GM19193 (cell line): ENCODE results near the gene RABGAP1L.

Experiments used
- POLR2A ChIP-seq: IDR thresholded peaks from 4 replicates; pipeline ENCODE4 v1.6.1; 2011; ENCODE audit not compliant: insufficient read depth, insufficient read length; ENCODE audit errors: extremely low read depth

The RABGAP1L gene

DNA sequence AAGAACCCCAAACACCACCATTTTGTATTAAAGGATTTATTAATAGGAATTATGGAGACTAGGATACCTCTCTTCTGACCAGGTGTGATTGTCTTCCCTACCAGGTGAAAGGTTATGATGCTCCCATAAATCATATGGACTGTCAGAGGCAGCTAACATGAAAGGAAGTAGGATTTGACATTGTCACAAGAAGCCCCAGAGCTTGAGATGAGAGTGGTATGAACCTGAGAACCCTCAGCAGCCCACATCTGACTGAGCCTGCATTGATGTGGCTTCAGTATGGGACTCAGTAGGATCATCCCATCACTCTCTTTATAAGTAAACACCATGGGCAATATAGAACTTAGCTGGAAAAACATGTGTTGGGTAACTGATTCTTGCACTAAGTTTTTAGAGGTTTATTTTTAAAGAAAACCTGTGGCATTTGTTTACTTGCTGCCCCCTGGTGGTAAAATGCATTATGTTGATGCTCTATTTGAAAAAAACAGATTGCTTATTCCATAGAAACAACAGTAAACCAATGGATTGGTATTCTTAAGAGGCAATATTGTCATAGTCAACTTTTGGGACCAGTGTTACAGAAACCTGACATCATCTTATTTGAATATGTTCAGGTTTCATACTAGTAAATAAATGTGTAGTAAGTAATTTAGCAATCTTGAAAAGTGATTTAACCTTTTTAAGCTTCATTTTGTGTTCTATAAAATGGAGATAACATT is 823.8 kb downstream of the RABGAP1L start:
- TF ChIP-seq POLR2A, result no peak

DNA sequence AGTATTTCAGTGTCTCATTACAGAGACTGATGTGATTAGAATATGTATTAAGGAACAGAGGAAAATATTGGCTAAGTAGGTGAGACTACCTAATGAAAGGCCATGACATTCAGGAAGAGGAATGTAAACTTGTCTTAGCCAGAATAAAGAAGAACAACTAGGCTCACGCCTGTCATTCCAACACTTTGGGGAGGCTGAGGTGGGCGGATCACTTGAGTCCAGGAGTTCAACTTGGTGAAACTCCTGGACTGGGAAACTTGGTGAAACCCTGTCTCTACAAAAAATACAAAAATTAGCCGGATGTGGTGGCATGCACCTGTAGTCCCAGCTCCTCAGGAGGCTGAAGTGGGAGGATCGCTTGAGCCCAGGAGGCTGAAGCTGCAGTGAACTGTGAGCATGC is 825.6 kb downstream of the RABGAP1L start:
- no peak for TF ChIP-seq POLR2A

DNA sequence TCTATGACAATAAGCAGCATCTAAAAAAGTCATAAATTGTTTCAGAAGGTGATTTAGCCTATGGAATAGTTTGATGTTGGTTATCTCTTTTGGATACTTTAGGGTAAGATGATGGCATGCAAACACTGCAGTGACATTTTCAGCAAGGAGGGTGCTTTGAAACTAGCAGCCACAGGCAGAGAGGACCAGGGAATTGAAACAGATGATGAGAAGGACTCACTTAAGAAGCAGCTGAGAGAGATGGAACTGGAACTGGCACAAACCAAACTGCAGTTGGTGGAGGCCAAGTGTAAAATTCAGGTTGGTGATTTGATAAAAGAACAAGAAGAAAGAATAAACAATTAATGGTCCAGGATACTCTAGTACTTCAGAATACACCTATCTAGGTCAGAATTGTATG is 829.2 kb downstream of the RABGAP1L start:
- no peak for TF ChIP-seq POLR2A

DNA sequence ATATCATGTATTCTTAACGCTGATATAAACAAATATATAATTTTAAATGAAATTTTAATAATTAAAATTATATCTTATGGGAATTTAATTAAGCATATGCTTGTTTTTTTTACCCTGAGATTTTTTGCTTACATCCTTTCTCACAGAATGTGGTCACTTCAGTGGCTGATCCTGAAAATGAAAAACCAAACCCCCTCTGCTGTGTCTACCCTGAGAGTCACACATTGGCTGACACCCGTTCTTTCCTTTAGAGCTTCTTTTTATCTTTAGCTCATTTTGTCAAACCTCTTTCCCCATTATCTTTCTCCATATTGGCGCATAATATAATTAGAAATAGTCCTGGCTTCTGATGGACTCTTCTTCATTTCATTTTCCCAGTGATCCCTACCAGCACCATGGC is 829.7 kb downstream of the RABGAP1L start:
- no peak for TF ChIP-seq POLR2A

- TF ChIP-seq POLR2A, result no peak
Observed at GRCh38 chr1:174989536-174990220, 830.4 kb downstream of the RABGAP1L start.

DNA sequence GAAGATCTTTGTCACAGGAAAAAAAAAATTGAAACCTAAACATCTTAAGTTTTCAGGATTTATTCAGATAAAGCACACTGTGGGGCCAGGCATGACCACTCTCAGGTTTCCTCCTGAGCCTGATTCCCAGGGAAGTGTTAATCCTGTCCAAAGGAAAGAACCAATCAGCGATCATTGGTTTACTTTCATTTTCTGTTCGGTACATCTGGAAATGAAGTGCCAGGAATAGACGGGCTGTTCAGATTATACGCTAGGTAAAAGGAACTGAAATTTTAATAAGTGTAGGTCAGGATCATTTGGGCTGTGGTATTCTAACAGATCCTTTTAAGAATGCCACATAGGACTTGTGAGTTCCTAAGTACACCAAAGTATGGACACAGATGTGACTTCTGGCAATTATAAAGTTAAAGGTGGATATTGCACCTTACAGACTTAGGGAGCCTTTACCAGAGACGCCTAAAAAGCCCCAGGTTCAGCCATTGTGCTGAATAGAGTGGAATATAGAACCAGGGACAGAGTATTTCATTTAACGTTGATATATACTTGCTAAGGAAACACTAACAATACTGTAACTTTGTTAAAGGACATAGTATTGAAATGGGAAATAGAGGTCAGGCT is 831.2 kb downstream of the RABGAP1L start:
- no peak for TF ChIP-seq POLR2A

DNA sequence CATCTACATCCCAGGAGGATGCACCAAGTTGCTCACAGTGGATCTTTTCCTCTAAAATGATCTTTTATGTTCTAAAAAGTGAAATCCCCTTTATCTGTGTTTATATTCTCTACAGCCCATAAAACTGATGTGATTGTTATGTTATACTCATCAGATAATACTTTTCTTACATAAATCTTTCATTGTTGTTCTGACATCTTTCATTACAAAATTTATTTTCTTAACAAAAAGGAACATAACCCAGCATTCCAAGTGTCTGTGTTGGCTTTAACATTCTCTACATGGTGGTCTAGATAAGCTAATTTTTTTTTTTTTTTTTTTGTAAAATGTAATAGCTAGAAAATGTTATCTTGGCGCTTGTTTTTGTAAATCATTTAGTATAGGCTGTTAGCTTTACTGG is 832.2 kb downstream of the RABGAP1L start:
- no peak for TF ChIP-seq POLR2A

DNA sequence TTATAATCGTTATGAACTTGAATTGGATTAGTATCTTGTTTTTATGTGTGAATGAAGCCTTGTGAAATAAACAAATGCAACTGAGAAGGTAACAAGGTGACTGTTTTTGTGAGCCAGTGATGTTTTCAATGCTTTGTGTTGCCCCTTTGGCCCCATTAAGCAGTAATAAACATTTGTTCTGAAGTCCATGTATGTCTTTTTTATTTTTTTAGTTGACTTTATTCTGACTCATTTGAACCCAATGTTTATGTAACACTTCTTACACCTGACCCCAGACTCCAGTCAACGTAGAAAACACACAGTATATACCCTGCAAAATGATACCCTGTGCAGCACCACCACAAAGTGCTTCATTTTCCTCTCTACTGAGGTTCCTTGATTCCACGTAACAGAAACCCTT is 835.8 kb downstream of the RABGAP1L start:
- no peak for TF ChIP-seq POLR2A

- no peak for TF ChIP-seq POLR2A
Observed at GRCh38 chr1:174995916-174996315, 836.6 kb downstream of the RABGAP1L start.

DNA sequence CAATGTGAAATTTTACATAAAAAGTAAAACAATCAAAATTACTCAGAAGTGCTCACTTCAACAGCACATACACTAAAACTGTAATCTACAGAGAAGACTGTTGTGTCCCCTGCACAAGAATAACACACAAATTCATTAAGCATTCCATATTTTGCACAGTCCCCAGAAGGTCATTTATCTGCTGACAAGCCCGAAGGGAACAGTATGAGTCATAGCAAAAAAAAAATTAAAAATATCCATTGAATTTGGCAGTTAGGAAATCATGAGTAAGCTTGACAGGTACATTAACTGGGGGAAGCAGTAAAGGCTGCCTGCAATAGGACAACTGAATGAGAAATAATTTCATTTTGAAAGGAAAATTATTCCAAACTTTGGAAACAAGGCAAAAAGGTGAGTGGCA is 837.2 kb downstream of the RABGAP1L start:
- TF ChIP-seq POLR2A, result no peak

GRCh38 chr1:174997041-174997440 is 837.7 kb downstream of the RABGAP1L start:
- TF ChIP-seq POLR2A, result no peak

DNA sequence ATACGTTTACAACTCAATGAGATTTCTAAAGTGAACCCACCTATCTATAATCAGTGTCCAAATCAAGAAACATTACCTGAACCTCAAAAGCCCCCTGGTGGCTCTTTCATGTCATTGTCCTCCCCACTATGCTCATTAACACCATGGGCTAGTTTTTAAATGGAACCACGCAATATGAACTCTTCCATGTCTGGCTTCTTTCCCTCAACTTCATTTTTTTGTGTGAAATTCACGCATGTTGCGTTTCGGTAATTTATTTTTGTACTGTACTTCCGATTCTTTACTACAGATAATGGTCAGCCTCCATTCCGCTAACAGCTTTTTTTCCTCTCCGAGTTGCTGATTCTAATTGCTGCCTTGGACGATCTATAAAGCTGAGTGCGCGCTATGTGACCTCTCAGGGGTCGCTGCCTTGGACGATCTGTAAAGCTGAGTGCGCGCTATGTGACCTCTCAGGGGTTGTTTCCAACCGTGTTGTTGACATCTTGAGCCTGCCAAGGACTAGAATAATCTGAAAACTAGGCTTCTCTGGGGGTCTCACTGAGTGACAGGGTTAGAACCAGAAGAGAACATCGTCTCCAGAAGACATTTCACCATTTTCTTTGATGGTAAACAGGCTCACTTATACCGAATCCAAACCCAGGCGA is 839.4 kb downstream of the RABGAP1L start:
- no peak for TF ChIP-seq POLR2A

DNA sequence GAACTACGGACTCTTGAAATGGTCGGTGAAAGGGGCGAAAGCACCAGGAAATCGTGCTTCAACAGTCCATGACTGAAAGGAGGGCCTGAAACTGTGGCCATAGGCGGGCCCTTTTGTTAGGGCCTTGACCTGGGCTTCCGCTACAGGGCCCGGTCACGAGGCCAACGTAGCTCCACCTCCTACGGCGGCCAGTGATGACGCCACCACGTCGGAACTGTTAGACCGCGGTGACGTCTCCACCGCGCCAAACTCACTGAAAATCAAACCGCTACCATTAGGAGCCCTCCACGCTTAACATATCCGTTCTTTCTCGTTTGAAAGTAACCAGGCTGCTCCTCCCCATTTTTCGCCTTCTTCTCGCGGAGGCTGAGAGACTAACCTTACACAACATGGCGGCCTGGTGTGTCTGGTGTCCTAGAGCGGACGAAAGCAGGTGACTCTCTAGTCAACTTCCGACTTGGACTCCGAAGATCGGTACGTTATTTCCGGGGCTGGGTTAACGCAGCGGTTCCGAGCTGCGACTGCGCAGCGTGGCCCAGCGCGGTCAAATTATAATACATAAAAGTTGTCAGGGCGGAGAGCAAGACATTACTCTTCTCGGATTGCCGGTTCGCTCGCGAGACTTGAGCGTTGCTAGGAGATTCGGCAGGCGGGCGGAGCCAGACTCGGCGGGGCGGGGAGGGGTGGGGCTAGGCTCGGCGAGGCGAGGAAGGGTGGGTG is 840.1 kb downstream of the RABGAP1L start:
- peak; percentile 96 for TF ChIP-seq POLR2A

- no peak for TF ChIP-seq POLR2A
Observed at GRCh38 chr1:174999936-175000696, 840.8 kb downstream of the RABGAP1L start, which contains the start of gene CACYBP. TSS of gene CACYBP (plus strand) at chr1:174999947. CDS start at chr1:175000181, 234 bp downstream.

DNA sequence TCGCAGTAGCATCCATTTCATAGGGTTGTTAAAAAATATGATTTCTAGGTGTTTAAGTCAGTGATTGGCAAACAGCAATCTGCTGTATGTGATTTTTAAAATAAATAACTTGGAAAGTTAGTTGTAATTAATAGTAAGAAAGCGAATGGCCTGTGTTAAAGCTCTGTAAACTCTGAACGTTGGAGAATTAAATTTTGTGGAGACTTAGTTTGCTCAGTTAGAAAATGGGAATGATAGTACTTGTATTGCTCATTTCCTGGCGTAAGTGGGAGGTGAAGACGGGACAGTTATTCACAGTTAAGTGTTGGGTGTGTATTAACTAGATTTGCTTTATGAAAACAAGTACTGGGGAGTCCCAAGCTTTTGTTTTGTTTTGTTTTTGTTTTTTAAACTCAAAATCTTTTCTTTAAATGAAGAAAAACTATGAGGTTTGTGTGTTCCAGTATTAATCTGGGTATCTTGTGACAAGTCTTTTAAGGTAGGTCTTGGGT is 841.4 kb downstream of the RABGAP1L start:
- TF ChIP-seq POLR2A, result no peak
